DOHH2 (cell line): Measurements from ENCODE around the gene SEC22A.

Source experiments
- H3F3A ChIP-seq: fragments of 200-600 bp; sonication (generic), shearing (Covaris generic); 2 replicates; pipeline ENCODE4 v1.6.0; 2016; ENCODE audit warnings: antibody characterized with exemption, mild to moderate bottlenecking; ENCODE audit not compliant: control insufficient read depth, insufficient read depth
- H3K27ac ChIP-seq: fragments of 200-600 bp; sonication (generic); 2 replicates; pipeline ENCODE4 v1.5.1; 2014; ENCODE audit warnings: low read depth, mild to moderate bottlenecking, low read length, moderate library complexity
- H3K27me3 ChIP-seq: fragments of 200-600 bp; sonication (generic); 2 replicates; pipeline ENCODE4 v1.6.1; 2014; ENCODE audit warnings: mild to moderate bottlenecking, low read length, mixed read lengths; ENCODE audit not compliant: control insufficient read depth
- H3K36me3 ChIP-seq: fragments of 200-600 bp; sonication (generic); 2 replicates; pipeline ENCODE4 v1.6.1; 2014; ENCODE audit warnings: mild to moderate bottlenecking, low read length, moderate library complexity, mixed read lengths; ENCODE audit not compliant: control insufficient read depth
- H3K4me1 ChIP-seq: fragments of 200-600 bp; sonication (generic); 2 replicates; pipeline ENCODE4 v1.6.1; 2014; ENCODE audit warnings: mild to moderate bottlenecking, low read length, mixed read lengths; ENCODE audit not compliant: control insufficient read depth
- H3K4me2 ChIP-seq: fragments of 200-600 bp; sonication (generic); 2 replicates; pipeline ENCODE4 v1.6.0; 2014; ENCODE audit warnings: mild to moderate bottlenecking, low read length, moderate library complexity
- H3K4me3 ChIP-seq: fragments of 200-600 bp; sonication (generic); 2 replicates; pipeline ENCODE4 v1.5.1; 2014; ENCODE audit warnings: mild to moderate bottlenecking, low read length, mixed read lengths
- H3K79me2 ChIP-seq: fragments of 200-600 bp; sonication (generic); 2 replicates; pipeline ENCODE4 v1.6.1; 2014; ENCODE audit warnings: mild to moderate bottlenecking, low read length, mixed read lengths; ENCODE audit not compliant: control insufficient read depth
- H3K9me2 ChIP-seq: fragments of 200-600 bp; sonication (generic); replicated peaks from 2 replicates; pipeline ENCODE4 v1.6.1; 2014; ENCODE audit warnings: mild to moderate bottlenecking, low read length, mixed read lengths; ENCODE audit not compliant: control insufficient read depth
- H3K9me3 ChIP-seq: fragments of 200-600 bp; sonication (generic); 2 replicates; pipeline ENCODE4 v1.6.1; 2014; ENCODE audit warnings: antibody characterized with exemption, low read length, mixed read lengths; ENCODE audit not compliant: control insufficient read depth, insufficient read depth
- H4K20me1 ChIP-seq: fragments of 200-600 bp; sonication (generic); 2 replicates; pipeline ENCODE4 v1.6.0; 2014; ENCODE audit warnings: low read depth, mild to moderate bottlenecking, antibody characterized with exemption, low read length, moderate library complexity; ENCODE audit not compliant: control insufficient read depth, insufficient read depth
- EZH2phosphoT487 ChIP-seq: fragments of 200-600 bp; sonication (generic); IDR thresholded peaks from 2 replicates; pipeline ENCODE4 v1.6.1; 2017; ENCODE audit warnings: borderline replicate concordance, mild to moderate bottlenecking, antibody characterized with exemption, low read length, moderate library complexity, mixed read lengths
- TF ChIP-seq, protein P1 (sequence below): fragments of 200-600 bp; sonication (generic); IDR thresholded peaks from one replicate; pipeline ENCODE4 v1.5.1; 2014; ENCODE audit warnings: antibody characterized with exemption, mild to moderate bottlenecking, low read depth, low read length; ENCODE audit not compliant: poor library complexity, severe bottlenecking

The SEC22A gene

DNA sequence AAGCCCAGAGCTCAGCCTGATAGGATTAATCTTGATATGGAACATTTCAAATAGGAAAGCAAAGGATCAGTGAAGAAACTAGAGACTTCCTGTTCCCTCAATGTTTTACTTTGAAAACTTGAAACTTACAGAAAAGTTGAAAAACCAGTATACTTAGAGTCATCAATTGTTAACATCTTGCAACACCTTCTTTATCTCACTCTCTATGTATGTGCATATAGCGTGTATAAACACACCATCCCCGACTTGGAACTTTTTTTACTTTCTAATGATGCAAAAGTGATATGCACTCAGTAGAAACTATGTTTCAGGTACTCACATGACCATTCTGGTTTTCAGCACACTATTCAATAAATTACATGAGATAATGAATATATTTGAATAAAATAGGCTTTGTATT, 60.5 kb downstream of the SEC22A start:
- H3K27me3 ChIP-seq, result no peaks in the 10 kb centered on the region
- TF ChIP-seq EZH2phosphoT487, result no peak
- TF ChIP-seq, protein P1, sequence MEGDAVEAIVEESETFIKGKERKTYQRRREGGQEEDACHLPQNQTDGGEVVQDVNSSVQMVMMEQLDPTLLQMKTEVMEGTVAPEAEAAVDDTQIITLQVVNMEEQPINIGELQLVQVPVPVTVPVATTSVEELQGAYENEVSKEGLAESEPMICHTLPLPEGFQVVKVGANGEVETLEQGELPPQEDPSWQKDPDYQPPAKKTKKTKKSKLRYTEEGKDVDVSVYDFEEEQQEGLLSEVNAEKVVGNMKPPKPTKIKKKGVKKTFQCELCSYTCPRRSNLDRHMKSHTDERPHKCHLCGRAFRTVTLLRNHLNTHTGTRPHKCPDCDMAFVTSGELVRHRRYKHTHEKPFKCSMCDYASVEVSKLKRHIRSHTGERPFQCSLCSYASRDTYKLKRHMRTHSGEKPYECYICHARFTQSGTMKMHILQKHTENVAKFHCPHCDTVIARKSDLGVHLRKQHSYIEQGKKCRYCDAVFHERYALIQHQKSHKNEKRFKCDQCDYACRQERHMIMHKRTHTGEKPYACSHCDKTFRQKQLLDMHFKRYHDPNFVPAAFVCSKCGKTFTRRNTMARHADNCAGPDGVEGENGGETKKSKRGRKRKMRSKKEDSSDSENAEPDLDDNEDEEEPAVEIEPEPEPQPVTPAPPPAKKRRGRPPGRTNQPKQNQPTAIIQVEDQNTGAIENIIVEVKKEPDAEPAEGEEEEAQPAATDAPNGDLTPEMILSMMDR, result no peak
- no peak overlapping the region for H3K27ac ChIP-seq
- H3K4me1 ChIP-seq, result no peaks in the 10 kb centered on the region
- no peak overlapping the region for H3K4me2 ChIP-seq
- H3K79me2 ChIP-seq, result no peaks in the 10 kb centered on the region
- H4K20me1 ChIP-seq, result no peaks in the 10 kb centered on the region
- peaks cover 2% of the 10 kb centered on the region; the same call in 1 of the 2 replicates for H3K36me3 ChIP-seq
- H3K9me3 ChIP-seq, result no peaks in the 10 kb centered on the region
- no peaks in the 10 kb centered on the region for H3K9me2 ChIP-seq
- peaks cover 3% of the 10 kb centered on the region for H3F3A ChIP-seq
- no peak overlapping the region for H3K4me3 ChIP-seq

DNA sequence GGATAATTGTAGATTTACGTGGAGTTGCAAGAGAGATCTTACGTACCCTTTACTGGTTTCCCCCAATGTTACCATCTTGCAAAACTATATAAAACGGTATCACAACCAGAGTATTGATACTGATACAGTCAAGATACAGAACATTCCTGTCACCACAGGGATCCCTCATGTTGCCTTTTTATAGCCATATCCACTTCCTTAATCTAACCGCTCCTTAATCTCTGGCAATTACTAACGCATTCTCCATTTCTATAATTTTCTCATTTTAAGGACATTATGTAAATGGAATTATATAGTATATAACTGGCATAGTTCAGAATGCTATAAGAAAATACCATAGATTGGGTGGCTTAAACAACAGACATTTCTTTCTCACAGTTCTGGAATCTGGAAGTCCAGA, 61.1 kb downstream of the SEC22A start:
- Histone ChIP-seq H3K9me3 (no peaks in the 10 kb centered on the region), H3K9me2 (no peaks in the 10 kb centered on the region), H3K4me1 (no peaks in the 10 kb centered on the region), H4K20me1 (no peaks in the 10 kb centered on the region), H3K36me3 (peaks cover 4% of the 10 kb centered on the region; the same call in 1 of the 2 replicates), H3F3A (peaks cover 3% of the 10 kb centered on the region), H3K4me3 (no peak overlapping the region), H3K4me2 (no peak overlapping the region), H3K79me2 (no peaks in the 10 kb centered on the region), H3K27me3 (no peaks in the 10 kb centered on the region), H3K27ac (no peak overlapping the region)
- TF ChIP-seq, protein P1, result no peak
- no peak for TF ChIP-seq EZH2phosphoT487

DNA sequence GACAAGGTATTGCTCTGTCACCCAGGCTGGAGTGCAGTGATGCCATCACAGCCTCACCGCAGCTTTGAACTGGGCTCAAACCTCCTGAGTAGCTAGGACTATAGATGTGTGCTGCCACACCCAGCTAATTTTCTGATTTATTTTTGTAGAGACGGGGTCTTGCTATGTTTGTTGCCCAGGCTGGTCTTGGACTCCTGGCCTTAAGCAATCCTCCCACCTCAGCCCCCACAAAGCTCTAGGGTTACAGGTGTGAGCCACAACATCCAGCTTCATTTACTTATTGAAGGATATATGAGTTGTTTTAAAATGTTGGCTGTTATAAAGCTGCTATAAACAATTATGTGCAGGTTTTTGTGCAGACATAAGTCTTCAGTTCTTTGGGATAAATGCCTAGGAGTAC, 62.2 kb downstream of the SEC22A start:
- Histone ChIP-seq H3K4me2 (no peak overlapping the region), H3F3A (no peaks in the 10 kb centered on the region), H3K4me1 (no peaks in the 10 kb centered on the region), H3K79me2 (no peaks in the 10 kb centered on the region), H3K4me3 (no peak overlapping the region), H4K20me1 (no peaks in the 10 kb centered on the region), H3K9me2 (no peaks in the 10 kb centered on the region), H3K27me3 (no peaks in the 10 kb centered on the region), H3K27ac (no peak overlapping the region), H3K9me3 (no peaks in the 10 kb centered on the region), H3K36me3 (peaks cover 8% of the 10 kb centered on the region; the same call in 1 of the 2 replicates)
- TF ChIP-seq, protein P1, result no peak
- TF ChIP-seq EZH2phosphoT487, result no peak

DNA sequence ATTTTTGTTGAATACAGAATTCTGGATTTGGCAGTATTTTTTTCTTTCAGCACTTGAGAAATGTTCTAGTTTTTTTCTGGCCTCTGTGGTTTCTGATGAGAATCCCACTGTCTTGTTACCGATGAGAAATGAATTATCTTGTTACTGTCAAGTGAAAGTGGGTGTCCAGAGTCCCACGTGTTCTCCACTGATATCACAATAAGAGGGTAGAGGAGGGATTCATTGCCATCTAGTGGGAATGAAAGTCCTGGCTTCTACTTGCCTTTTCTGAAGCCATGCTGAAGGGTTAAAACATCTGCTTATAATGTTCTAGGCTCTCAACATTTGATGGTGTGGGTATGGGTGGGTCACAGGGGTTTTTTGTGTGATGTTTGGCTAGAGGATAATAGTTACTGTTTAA, 66.1 kb downstream of the SEC22A start:
- Histone ChIP-seq H3K27me3 (no peaks in the 10 kb centered on the region), H3K9me3 (no peaks in the 10 kb centered on the region), H3K79me2 (no peaks in the 10 kb centered on the region), H3K36me3 (peaks cover 8% of the 10 kb centered on the region; the same call in 1 of the 2 replicates), H4K20me1 (no peaks in the 10 kb centered on the region), H3K4me1 (no peaks in the 10 kb centered on the region), H3K27ac (no peak overlapping the region), H3F3A (no peaks in the 10 kb centered on the region), H3K4me2 (no peak overlapping the region), H3K4me3 (no peak overlapping the region), H3K9me2 (no peaks in the 10 kb centered on the region)
- TF ChIP-seq, protein P1, result no peak
